Body of pancreas (tissue), 4 donors: ENCODE data around the gene METTL2B.
"Not testable (repeated sequence)": the region's sequence is repeated elsewhere in the genome, so short reads cannot be mapped to it uniquely, and the experiment has no call there.

Experiments
- POLR2A ChIP-seq, 3 donors: fragments of 450-650 bp; IDR thresholded peaks; one replicate each; pipeline ENCODE4 v1.6.1; 2016; ENCODE audit warnings: antibody characterized with exemption in 3 of 3, mild to moderate bottlenecking in 2 of 3
- TF ChIP-seq, protein P1 (sequence below), 7 experiments: fragments of 450-650 bp in 4 of 7; fragments of 200-600 bp in 3 of 7; sonication (generic) in 3 of 7; IDR thresholded peaks; one replicate each; pipeline ENCODE4 v1.5.1; 2016 to 2019; ENCODE audit warnings: antibody characterized with exemption in 7 of 7

DNA sequence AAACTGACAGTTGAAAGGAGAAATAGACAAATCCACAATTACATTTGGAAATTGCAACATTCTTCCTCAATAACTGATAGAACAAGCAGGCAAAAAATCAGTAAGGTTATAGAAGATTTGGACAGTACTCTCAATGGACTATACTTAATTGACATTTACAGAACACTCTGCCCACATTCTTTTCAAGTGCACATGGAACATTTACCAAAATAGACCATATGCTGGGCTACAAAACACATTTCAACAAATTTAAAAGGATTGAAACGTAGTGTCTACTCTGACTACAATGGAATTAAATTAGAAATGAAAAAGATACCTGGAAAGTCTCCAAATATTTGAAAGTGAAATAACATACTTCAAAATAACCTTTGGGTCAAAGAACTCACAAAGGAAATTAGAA lies 77.8 kb downstream of the METTL2B start:
- TF ChIP-seq, protein P1, sequence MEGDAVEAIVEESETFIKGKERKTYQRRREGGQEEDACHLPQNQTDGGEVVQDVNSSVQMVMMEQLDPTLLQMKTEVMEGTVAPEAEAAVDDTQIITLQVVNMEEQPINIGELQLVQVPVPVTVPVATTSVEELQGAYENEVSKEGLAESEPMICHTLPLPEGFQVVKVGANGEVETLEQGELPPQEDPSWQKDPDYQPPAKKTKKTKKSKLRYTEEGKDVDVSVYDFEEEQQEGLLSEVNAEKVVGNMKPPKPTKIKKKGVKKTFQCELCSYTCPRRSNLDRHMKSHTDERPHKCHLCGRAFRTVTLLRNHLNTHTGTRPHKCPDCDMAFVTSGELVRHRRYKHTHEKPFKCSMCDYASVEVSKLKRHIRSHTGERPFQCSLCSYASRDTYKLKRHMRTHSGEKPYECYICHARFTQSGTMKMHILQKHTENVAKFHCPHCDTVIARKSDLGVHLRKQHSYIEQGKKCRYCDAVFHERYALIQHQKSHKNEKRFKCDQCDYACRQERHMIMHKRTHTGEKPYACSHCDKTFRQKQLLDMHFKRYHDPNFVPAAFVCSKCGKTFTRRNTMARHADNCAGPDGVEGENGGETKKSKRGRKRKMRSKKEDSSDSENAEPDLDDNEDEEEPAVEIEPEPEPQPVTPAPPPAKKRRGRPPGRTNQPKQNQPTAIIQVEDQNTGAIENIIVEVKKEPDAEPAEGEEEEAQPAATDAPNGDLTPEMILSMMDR (IDR thresholded peaks at IDR 0.05) = not testable (repeated sequence)
- not testable (repeated sequence) for TF ChIP-seq POLR2A (IDR thresholded peaks at IDR 0.05)
